Mucosa of descending colon (tissue), 3 donors: ENCODE data around the gene MCM9. TPM values are rescaled to one million over a fixed set of nuclear protein-coding genes. Genes with fewer than 3 reads are reported as not detected.

Source experiments
- ATAC-seq: fragments of 200-7000 bp; cut with Tn5 transposase; one replicate; pipeline ENCODE4 v1.9.1; 2020; ENCODE audit warnings: mild to moderate bottlenecking, moderate library complexity
- DNase-seq, 3 donors: peaks; one replicate each; pipeline ENCODE4 v3.0.0-alpha.2; 2020
- H3K36me3 ChIP-seq: fragments of 200-600 bp; one replicate; pipeline ENCODE4 v1.8.0; 2021; ENCODE audit warnings: low read depth, mild to moderate bottlenecking
- H3K4me1 ChIP-seq: fragments of 200-600 bp; one replicate; pipeline ENCODE4 v1.8.0; 2021; ENCODE audit warnings: low read depth, mild to moderate bottlenecking
- H3K4me3 ChIP-seq: fragments of 200-600 bp; one replicate; pipeline ENCODE4 v1.8.0; 2021; ENCODE audit warnings: mild to moderate bottlenecking
- H3K9me3 ChIP-seq: fragments of 200-600 bp; one replicate; pipeline ENCODE4 v1.8.0; 2021; ENCODE audit warnings: mild to moderate bottlenecking
- intact Hi-C, 2 donors: fragments of 100-400 bp; cut with DNase I in 1 of 2; cut with micrococcal nuclease in 1 of 2; formaldehyde crosslinking; loops; one replicate each; pipeline versions ENCODE4 v1.11.0 to v1.11.1; 2022; cut with DNase I, micrococcal nuclease
- total RNA-seq, 3 donors: library from RNA; stranded (reverse); fragmentation: NEBNext Ultra II Directional in 2 of 3; extraction: Animal tissue kit (Norgen Biotek cat#: 25700) in 2 of 3; gene quantifications; one replicate each; pipeline versions ENCODE4 v1.2.1 to v1.2.4, GENCODE V29; 2021 to 2023
- TF ChIP-seq, protein P1 (sequence below): fragments of 200-600 bp; IDR thresholded peaks from one replicate; pipeline ENCODE4 v1.8.0; 2022; ENCODE audit warnings: antibody characterized with exemption, mild to moderate bottlenecking
- donor health status: DM: no; HTN: no; CAD: no; lungs with moderate emphysema.
- donor health status: DM: no; HTN: no; CAD: no.
- donor health status: DM: no; HTN: yes; CAD: no.

The MCM9 gene
- total RNA-seq, 3 donors from 2014 or later: 15.7 to 26.3 (median 20.9) TPM

- DNase-seq: no peak
- no peaks in the 10 kb centered on the region for H3K36me3 ChIP-seq
- TF ChIP-seq, protein P1, sequence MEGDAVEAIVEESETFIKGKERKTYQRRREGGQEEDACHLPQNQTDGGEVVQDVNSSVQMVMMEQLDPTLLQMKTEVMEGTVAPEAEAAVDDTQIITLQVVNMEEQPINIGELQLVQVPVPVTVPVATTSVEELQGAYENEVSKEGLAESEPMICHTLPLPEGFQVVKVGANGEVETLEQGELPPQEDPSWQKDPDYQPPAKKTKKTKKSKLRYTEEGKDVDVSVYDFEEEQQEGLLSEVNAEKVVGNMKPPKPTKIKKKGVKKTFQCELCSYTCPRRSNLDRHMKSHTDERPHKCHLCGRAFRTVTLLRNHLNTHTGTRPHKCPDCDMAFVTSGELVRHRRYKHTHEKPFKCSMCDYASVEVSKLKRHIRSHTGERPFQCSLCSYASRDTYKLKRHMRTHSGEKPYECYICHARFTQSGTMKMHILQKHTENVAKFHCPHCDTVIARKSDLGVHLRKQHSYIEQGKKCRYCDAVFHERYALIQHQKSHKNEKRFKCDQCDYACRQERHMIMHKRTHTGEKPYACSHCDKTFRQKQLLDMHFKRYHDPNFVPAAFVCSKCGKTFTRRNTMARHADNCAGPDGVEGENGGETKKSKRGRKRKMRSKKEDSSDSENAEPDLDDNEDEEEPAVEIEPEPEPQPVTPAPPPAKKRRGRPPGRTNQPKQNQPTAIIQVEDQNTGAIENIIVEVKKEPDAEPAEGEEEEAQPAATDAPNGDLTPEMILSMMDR: no peak
- no peak overlapping the region for H3K4me3 ChIP-seq
- H3K9me3 ChIP-seq: no peaks in the 10 kb centered on the region
- ATAC-seq: no peak
- intact Hi-C loops: no loop called here
- no peaks in the 10 kb centered on the region for H3K4me1 ChIP-seq
Measured at GRCh38 chr6:118917546-118918328, 17.2 kb downstream of the MCM9 start.

- intact Hi-C loops: no loop called here
Measured at GRCh38 chr6:118914598-118914997, 20.4 kb downstream of the MCM9 start.

DNA sequence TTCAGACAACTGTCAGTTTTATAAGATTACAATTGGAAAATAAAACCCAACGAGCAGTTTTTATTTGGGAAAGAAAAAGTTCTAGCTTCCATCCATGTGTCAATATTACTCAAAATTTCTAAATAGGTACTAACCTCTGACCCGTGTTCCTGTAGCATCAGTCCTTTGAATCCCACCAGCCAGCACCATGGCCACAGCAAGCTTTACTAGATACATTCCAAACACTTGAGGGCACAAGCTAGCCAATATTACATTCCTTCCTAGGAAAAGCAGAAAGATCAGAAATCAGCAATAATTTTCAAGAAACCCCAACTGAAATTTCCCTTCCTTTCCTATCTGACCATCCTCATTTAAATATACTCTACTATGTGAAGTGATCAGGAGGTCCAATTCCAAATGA, 21.8 kb downstream of the MCM9 start:
- ATAC-seq (no peak), DNase-seq (no peak)
- intact Hi-C loops: no loop called here
- H3K4me1 ChIP-seq: no peaks in the 10 kb centered on the region
- TF ChIP-seq, protein P1: no peak
- no peak overlapping the region for H3K4me3 ChIP-seq
- no peaks in the 10 kb centered on the region for H3K9me3 ChIP-seq
- H3K36me3 ChIP-seq: no peaks in the 10 kb centered on the region

More at GRCh38 chr6:118914598-118914997, 20.4 kb downstream of the MCM9 start:
- Histone ChIP-seq H3K36me3 (no peaks in the 10 kb centered on the region), H3K4me3 (no peak overlapping the region), H3K9me3 (no peaks in the 10 kb centered on the region), H3K4me1 (no peaks in the 10 kb centered on the region)
- ATAC-seq (no peak), DNase-seq (no peak)
- TF ChIP-seq, protein P1: no peak

DNA sequence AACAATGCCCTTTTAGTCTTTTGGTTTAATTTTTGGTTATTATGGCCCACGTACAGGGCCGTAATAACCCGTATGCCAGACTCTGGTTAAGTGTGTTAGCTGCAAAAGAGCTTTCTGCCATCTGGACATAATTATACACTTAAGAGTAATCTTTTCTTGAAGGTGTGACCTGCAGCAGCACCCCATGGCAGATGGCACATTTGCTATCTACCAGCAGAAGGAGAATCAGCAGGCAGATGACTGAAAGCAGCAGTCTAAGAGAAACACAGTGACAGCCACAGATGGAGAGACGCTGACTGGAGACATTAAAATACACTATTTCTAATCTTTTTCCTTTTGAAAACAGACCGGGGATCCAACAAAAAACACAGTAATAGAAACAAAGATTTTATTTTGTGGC, 22.3 kb downstream of the MCM9 start:
- Histone ChIP-seq H3K4me3 (no peak overlapping the region), H3K9me3 (no peaks in the 10 kb centered on the region), H3K4me1 (no peaks in the 10 kb centered on the region), H3K36me3 (no peaks in the 10 kb centered on the region)
- intact Hi-C loops: no loop called here
- ATAC-seq: no peak
- no peak for DNase-seq
- TF ChIP-seq, protein P1: no peak

DNA sequence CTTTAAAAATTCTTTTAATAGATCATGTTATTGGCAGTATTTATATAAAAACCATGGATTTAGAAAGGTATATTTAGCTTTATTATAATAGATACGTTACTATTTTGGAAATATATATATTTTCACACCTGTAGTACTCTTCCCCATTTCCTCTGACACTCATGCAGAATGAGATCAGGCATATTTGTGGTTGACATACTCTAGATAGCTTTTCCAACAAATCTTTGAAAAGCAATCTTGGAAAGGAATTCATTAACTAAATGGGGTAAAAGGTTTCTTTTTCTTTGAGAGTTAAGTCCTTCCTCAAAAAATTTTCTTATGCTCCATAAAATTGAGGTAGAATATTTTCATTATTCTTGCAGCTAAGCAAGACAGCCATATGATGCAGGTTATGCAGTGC, 26.5 kb downstream of the MCM9 start:
- Histone ChIP-seq H3K36me3 (no peaks in the 10 kb centered on the region), H3K4me3 (no peak overlapping the region), H3K9me3 (no peaks in the 10 kb centered on the region), H3K4me1 (no peaks in the 10 kb centered on the region)
- no peak for ATAC-seq
- intact Hi-C loops: no loop called here
- DNase-seq: no peak
- TF ChIP-seq, protein P1: no peak
